ENCODE measurements around the gene AK1. TPM values are rescaled to one million over a fixed set of nuclear protein-coding genes. Genes with fewer than 3 reads are reported as not detected.

Gene AK1
- total and polyA plus RNA-seq, 2 of the 13 experiments (the other 11 are each of a cell fraction or from before 2014, with no cell fraction given), result 19.1 to 32.8 TPM

DNA sequence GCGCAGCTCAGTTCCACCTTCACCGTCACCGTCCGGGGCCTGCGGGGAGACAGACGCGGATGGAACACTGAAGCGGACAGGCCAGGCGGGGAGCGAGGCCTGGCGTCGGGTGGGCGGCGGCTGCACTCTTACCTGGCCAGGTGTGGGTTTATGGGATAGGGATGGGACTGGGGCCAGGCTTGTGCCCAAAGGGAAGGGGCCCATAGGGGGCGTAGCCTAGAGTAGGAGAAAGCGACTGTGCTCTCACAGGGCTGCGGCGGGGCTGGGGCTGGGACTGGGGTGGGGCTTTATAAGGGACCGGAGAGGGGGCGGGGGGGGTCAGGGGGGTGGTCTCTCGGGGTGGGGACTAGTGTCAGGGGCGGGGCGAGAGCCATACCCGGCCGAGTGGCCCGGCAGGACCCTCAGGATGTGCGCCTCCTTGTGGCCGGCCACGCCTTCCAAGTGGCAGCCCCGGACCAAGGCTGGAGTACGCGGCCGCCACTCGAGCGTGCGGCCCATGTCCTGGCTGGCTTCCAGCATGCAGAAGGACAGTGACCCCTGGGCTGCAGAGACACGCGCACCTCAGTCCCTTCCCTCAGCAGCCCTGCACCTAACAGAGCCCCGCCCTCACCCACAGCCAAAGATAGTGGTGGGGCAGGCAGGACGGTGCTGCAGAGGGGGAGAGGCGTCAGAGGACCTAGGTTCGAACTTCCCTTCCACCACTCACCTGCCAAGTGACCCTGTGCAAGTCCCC lies 52.0 kb downstream of the AK1 start (continued):
- TF ChIP-seq NR2F1 (CRISPR knock-in tag; IDR thresholded peaks at IDR 0.05), result peak in 1 of 2 experiments; percentile 56; a peak in 1 of 4 replicates
- TF ChIP-seq NBN (conservative IDR thresholded peaks at IDR 0.05), result no peak
- peak; percentile 60; the same call in 1 of the 2 replicates for TF ChIP-seq KLF6 (CRISPR knock-in tag; IDR thresholded peaks at IDR 0.05)
- no peak for TF ChIP-seq NRL (CRISPR knock-in tag; IDR thresholded peaks at IDR 0.05; ENCODE audit: borderline replicate concordance)
- no peak for TF ChIP-seq ZNF24 (IDR thresholded peaks at IDR 0.05)
- TF ChIP-seq, protein P1, sequence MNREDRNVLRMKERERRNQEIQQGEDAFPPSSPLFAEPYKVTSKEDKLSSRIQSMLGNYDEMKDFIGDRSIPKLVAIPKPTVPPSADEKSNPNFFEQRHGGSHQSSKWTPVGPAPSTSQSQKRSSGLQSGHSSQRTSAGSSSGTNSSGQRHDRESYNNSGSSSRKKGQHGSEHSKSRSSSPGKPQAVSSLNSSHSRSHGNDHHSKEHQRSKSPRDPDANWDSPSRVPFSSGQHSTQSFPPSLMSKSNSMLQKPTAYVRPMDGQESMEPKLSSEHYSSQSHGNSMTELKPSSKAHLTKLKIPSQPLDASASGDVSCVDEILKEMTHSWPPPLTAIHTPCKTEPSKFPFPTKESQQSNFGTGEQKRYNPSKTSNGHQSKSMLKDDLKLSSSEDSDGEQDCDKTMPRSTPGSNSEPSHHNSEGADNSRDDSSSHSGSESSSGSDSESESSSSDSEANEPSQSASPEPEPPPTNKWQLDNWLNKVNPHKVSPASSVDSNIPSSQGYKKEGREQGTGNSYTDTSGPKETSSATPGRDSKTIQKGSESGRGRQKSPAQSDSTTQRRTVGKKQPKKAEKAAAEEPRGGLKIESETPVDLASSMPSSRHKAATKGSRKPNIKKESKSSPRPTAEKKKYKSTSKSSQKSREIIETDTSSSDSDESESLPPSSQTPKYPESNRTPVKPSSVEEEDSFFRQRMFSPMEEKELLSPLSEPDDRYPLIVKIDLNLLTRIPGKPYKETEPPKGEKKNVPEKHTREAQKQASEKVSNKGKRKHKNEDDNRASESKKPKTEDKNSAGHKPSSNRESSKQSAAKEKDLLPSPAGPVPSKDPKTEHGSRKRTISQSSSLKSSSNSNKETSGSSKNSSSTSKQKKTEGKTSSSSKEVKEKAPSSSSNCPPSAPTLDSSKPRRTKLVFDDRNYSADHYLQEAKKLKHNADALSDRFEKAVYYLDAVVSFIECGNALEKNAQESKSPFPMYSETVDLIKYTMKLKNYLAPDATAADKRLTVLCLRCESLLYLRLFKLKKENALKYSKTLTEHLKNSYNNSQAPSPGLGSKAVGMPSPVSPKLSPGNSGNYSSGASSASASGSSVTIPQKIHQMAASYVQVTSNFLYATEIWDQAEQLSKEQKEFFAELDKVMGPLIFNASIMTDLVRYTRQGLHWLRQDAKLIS (CRISPR knock-in tag; IDR thresholded peaks at IDR 0.05), result no peak
- TF ChIP-seq, protein P2, sequence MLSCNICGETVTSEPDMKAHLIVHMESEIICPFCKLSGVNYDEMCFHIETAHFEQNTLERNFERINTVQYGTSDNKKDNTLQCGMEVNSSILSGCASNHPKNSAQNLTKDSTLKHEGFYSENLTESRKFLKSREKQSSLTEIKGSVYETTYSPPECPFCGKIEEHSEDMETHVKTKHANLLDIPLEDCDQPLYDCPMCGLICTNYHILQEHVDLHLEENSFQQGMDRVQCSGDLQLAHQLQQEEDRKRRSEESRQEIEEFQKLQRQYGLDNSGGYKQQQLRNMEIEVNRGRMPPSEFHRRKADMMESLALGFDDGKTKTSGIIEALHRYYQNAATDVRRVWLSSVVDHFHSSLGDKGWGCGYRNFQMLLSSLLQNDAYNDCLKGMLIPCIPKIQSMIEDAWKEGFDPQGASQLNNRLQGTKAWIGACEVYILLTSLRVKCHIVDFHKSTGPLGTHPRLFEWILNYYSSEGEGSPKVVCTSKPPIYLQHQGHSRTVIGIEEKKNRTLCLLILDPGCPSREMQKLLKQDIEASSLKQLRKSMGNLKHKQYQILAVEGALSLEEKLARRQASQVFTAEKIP (CRISPR knock-in tag; IDR thresholded peaks at IDR 0.05; ENCODE audit: borderline replicate concordance), result no peak
- TF ChIP-seq, protein P3, sequence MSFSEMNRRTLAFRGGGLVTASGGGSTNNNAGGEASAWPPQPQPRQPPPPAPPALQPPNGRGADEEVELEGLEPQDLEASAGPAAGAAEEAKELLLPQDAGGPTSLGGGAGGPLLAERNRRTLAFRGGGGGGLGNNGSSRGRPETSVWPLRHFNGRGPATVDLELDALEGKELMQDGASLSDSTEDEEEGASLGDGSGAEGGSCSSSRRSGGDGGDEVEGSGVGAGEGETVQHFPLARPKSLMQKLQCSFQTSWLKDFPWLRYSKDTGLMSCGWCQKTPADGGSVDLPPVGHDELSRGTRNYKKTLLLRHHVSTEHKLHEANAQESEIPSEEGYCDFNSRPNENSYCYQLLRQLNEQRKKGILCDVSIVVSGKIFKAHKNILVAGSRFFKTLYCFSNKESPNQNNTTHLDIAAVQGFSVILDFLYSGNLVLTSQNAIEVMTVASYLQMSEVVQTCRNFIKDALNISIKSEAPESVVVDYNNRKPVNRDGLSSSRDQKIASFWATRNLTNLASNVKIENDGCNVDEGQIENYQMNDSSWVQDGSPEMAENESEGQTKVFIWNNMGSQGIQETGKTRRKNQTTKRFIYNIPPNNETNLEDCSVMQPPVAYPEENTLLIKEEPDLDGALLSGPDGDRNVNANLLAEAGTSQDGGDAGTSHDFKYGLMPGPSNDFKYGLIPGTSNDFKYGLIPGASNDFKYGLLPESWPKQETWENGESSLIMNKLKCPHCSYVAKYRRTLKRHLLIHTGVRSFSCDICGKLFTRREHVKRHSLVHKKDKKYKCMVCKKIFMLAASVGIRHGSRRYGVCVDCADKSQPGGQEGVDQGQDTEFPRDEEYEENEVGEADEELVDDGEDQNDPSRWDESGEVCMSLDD (CRISPR knock-in tag; IDR thresholded peaks at IDR 0.05; ENCODE audit: borderline replicate concordance), result no peak
- no peak for TF ChIP-seq PTBP1 (IDR thresholded peaks at IDR 0.05; ENCODE audit: low read depth, low read length, poor library complexity, severe bottlenecking)
- no peak for TF ChIP-seq ZBTB2 (CRISPR knock-in tag; IDR thresholded peaks at IDR 0.05; ENCODE audit: low read depth)
- no peak for TF ChIP-seq BRF2 (CRISPR knock-in tag; IDR thresholded peaks at IDR 0.05)
- TF ChIP-seq, protein P4, sequence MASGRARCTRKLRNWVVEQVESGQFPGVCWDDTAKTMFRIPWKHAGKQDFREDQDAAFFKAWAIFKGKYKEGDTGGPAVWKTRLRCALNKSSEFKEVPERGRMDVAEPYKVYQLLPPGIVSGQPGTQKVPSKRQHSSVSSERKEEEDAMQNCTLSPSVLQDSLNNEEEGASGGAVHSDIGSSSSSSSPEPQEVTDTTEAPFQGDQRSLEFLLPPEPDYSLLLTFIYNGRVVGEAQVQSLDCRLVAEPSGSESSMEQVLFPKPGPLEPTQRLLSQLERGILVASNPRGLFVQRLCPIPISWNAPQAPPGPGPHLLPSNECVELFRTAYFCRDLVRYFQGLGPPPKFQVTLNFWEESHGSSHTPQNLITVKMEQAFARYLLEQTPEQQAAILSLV (CRISPR knock-in tag; IDR thresholded peaks at IDR 0.05; ENCODE audit: borderline replicate concordance), result peak; percentile 34; the same call in 1 of the 2 replicates
- no peak for TF ChIP-seq ZNF549 (CRISPR knock-in tag; IDR thresholded peaks at IDR 0.05)
- TF ChIP-seq BATF2 (CRISPR knock-in tag; IDR thresholded peaks at IDR 0.05), result no peak
- TF ChIP-seq ZNF180 (CRISPR knock-in tag; IDR thresholded peaks at IDR 0.05; ENCODE audit: borderline replicate concordance, low read depth), result no peak

All from HepG2 (cell line).